ENCODE measurements around the gene MAP3K2. TPM values are rescaled to one million over a fixed set of nuclear protein-coding genes. Genes with fewer than 3 reads are reported as not detected.

MAP3K2 gene
- total and polyA plus RNA-seq, 4 donors = 5.9 to 46.2 (median 17.0) TPM

GRCh38 chr2:127373362-127374083 is 14.3 kb downstream of the MAP3K2 start:
- WGBS = 88% methylated on average over 5 of the region's 5 CpGs
- no peaks in the 10 kb centered on the region for H3K27me3 ChIP-seq (ENCODE audit: control insufficient read depth in 4 of 4, insufficient read depth in 4 of 4, low read length in 3 of 4)
- H3K9ac ChIP-seq (ENCODE audit: low read depth in 1 of 2, low read length in 2 of 2) = no peak overlapping the region
- H3K4me3 ChIP-seq (ENCODE audit: low read depth in 1 of 3, low read length in 3 of 3) = no peak overlapping the region
- DNase-seq (ENCODE audit: low spot score) = no peak
- TF ChIP-seq ATF3 (IDR thresholded peaks at IDR 0.05) (no peak), GABPA (IDR thresholded peaks at IDR 0.05 in 1 of 2, conservative IDR thresholded peaks at IDR 0.05 in 1 of 2) (no peak), EGR1 (IDR thresholded peaks at IDR 0.05; ENCODE audit: low read depth in 2 of 2) (no peak), FOXA2 (IDR thresholded peaks at IDR 0.05) (no peak), JUND (IDR thresholded peaks at IDR 0.05) (no peak)
- peaks cover 0 to 7% (median under 1%) of the 10 kb centered on the region in 4 donors for H3K9me3 ChIP-seq (ENCODE audit: control insufficient read depth in 4 of 4, low read length in 3 of 4)
- H3K27ac ChIP-seq (ENCODE audit: low read depth in 1 of 2, low read length in 2 of 2) = no peak overlapping the region
- H3K36me3 ChIP-seq (ENCODE audit: control insufficient read depth in 4 of 4, insufficient read depth in 3 of 4, low read depth in 1 of 4, low read length in 3 of 4) = peaks cover 0 to 2% (median 1%) of the 10 kb centered on the region in 4 donors
- no peaks in the 10 kb centered on the region for H3K4me1 ChIP-seq (ENCODE audit: control insufficient read depth in 4 of 4, insufficient read depth in 4 of 4, low read length in 3 of 4)

- H3K4me3 ChIP-seq (ENCODE audit: low read depth in 1 of 3, low read length in 3 of 3) = no peak overlapping the region
- TF ChIP-seq EGR1 (IDR thresholded peaks at IDR 0.05; ENCODE audit: low read depth in 2 of 2) (no peak), ATF3 (IDR thresholded peaks at IDR 0.05) (no peak), YY1 (IDR thresholded peaks at IDR 0.05) (no peak), HNF4G (IDR thresholded peaks at IDR 0.05) (no peak)
These were observed 16.7 kb downstream of the MAP3K2 start for GRCh38 chr2:127371037-127371436.

GRCh38 chr2:127370010-127370409 is 17.8 kb downstream of the MAP3K2 start:
- Histone ChIP-seq H3K27me3 (ENCODE audit: control insufficient read depth in 4 of 4, insufficient read depth in 4 of 4, low read length in 3 of 4) (no peaks in the 10 kb centered on the region), H3K27ac (ENCODE audit: low read depth in 1 of 2, low read length in 2 of 2) (no peak overlapping the region), H3K4me1 (ENCODE audit: control insufficient read depth in 4 of 4, insufficient read depth in 4 of 4, low read length in 3 of 4) (peaks cover 2 to 10% (median 6%) of the 10 kb centered on the region in 4 donors), H3K36me3 (ENCODE audit: control insufficient read depth in 4 of 4, insufficient read depth in 3 of 4, low read depth in 1 of 4, low read length in 3 of 4) (no peaks in the 10 kb centered on the region), H3K4me3 (ENCODE audit: low read depth in 1 of 3, low read length in 3 of 3) (no peak overlapping the region), H3K9me3 (ENCODE audit: control insufficient read depth in 4 of 4, low read length in 3 of 4) (peaks cover 0 to 7% (median under 1%) of the 10 kb centered on the region in 4 donors), H3K9ac (ENCODE audit: low read depth in 1 of 2, low read length in 2 of 2) (no peak overlapping the region)
- WGBS = 98% methylated on average over 10 of the region's 10 CpGs
- TF ChIP-seq ATF3 (IDR thresholded peaks at IDR 0.05) (no peak), ZBTB33 (IDR thresholded peaks at IDR 0.05) (no peak), YY1 (IDR thresholded peaks at IDR 0.05) (no peak), FOXA1 (IDR thresholded peaks at IDR 0.05) (no peak)
- no peak for DNase-seq (ENCODE audit: low spot score)

More at GRCh38 chr2:127371037-127371436, 16.7 kb downstream of the MAP3K2 start:
- H3K9ac ChIP-seq (ENCODE audit: low read depth in 1 of 2, low read length in 2 of 2) = no peak overlapping the region
- DNase-seq (ENCODE audit: low spot score) = no peak
- H3K27ac ChIP-seq (ENCODE audit: low read depth in 1 of 2, low read length in 2 of 2) = no peak overlapping the region
- peaks cover 0 to 4% (median under 1%) of the 10 kb centered on the region in 4 donors for H3K4me1 ChIP-seq (ENCODE audit: control insufficient read depth in 4 of 4, insufficient read depth in 4 of 4, low read length in 3 of 4)
- no peaks in the 10 kb centered on the region for H3K27me3 ChIP-seq (ENCODE audit: control insufficient read depth in 4 of 4, insufficient read depth in 4 of 4, low read length in 3 of 4)
- peaks cover 0 to 7% (median under 1%) of the 10 kb centered on the region in 4 donors for H3K9me3 ChIP-seq (ENCODE audit: control insufficient read depth in 4 of 4, low read length in 3 of 4)
- WGBS = 94% methylated on average over 11 of the region's 11 CpGs
- H3K36me3 ChIP-seq (ENCODE audit: control insufficient read depth in 4 of 4, insufficient read depth in 3 of 4, low read depth in 1 of 4, low read length in 3 of 4) = peaks cover 0 to 2% (median 0%) of the 10 kb centered on the region in 4 donors

All from liver (tissue), 9 donors.